Measurements from ENCODE around the gene PARD6A.

The PARD6A gene

DNA sequence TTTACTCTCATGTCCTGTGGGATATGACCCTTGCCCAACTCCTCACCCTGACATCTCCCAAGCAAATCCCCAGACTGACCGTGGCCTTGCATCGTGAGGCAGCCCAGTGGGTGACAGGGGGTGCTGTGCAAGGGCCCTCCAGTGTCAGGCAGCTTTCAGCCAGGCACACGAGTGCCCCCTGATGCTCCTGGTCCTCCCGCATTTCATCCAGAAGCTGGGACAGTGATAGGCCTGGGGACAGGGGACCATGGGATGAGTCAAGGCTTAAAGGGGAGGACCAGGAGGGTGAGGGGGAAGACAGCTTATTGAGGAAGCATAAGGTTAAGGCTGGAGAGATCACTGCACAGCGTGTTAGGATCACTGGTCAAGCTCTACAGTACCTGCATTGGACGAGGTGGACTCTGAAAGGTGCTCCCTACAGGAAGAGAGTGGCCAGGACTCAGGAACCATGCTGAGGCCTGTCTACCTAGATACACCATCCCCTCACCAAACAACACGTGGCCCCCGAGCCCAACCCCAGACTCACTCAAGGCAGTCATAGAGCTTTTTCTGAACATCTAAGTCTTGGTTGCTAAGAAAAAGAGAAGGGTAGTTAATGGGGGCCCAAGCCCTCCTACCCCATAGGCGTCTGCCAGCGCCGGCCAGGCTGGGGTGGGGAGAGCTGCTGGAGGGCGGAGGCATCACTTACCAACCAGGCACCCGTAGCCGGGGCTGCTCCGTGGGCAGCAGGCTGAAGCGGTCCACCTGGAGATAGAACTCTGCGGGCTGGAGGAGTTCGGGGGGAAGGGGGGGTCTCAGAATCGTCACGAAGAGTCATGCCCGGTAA lies 1.7 kb upstream of the PARD6A start:
- peak overlapping the region; percentile 84 for H3K27ac ChIP-seq (replicated peaks)
- peak overlapping the region; percentile 95 for H3K4me3 ChIP-seq (replicated peaks; ENCODE audit: insufficient read depth, low read length)
- no peak for TF ChIP-seq SPI1 (IDR thresholded peaks at IDR 0.05; ENCODE audit: borderline replicate concordance, low read depth)
- no peak for TF ChIP-seq REST (IDR thresholded peaks at IDR 0.05; ENCODE audit: insufficient replicate concordance, low read depth)
- TF ChIP-seq POLR2AphosphoS5 (IDR thresholded peaks at IDR 0.05; ENCODE audit: low read depth) = no peak
- no peak for TF ChIP-seq GABPA (IDR thresholded peaks at IDR 0.05; ENCODE audit: low read depth)
- TF ChIP-seq, protein P1, sequence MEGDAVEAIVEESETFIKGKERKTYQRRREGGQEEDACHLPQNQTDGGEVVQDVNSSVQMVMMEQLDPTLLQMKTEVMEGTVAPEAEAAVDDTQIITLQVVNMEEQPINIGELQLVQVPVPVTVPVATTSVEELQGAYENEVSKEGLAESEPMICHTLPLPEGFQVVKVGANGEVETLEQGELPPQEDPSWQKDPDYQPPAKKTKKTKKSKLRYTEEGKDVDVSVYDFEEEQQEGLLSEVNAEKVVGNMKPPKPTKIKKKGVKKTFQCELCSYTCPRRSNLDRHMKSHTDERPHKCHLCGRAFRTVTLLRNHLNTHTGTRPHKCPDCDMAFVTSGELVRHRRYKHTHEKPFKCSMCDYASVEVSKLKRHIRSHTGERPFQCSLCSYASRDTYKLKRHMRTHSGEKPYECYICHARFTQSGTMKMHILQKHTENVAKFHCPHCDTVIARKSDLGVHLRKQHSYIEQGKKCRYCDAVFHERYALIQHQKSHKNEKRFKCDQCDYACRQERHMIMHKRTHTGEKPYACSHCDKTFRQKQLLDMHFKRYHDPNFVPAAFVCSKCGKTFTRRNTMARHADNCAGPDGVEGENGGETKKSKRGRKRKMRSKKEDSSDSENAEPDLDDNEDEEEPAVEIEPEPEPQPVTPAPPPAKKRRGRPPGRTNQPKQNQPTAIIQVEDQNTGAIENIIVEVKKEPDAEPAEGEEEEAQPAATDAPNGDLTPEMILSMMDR (IDR thresholded peaks at IDR 0.05; ENCODE audit: insufficient read depth, low read length) = no peak
- H3K27me3 ChIP-seq (ENCODE audit: insufficient read depth, poor library complexity, severe bottlenecking) = no peaks in the 10 kb centered on the region
- peak in 1 of 2 experiments; percentile 30 for DNase-seq (ENCODE audit: low read depth in 1 of 2, low spot score in 1 of 2)

- peak; percentile 83 to 86 for DNase-seq (ENCODE audit: low read depth in 1 of 2, low spot score in 1 of 2)
- H3K4me3 ChIP-seq (replicated peaks; ENCODE audit: insufficient read depth, low read length) = peak within 1 kb of the TSS; percentile 95
- peak within 1 kb of the TSS; percentile 84 for H3K27ac ChIP-seq (replicated peaks)
- H3K27me3 ChIP-seq (ENCODE audit: insufficient read depth, poor library complexity, severe bottlenecking) = no peaks in the 10 kb centered on the region
- no peak for TF ChIP-seq REST (IDR thresholded peaks at IDR 0.05; ENCODE audit: insufficient replicate concordance, low read depth)
- TF ChIP-seq GABPA (IDR thresholded peaks at IDR 0.05; ENCODE audit: low read depth) = no peak
- TF ChIP-seq, protein P1 (IDR thresholded peaks at IDR 0.05; ENCODE audit: insufficient read depth, low read length) = no peak
- peak; percentile 35; the same call in 1 of the 2 replicates for TF ChIP-seq SPI1 (IDR thresholded peaks at IDR 0.05; ENCODE audit: borderline replicate concordance, low read depth)
- TF ChIP-seq POLR2AphosphoS5 (IDR thresholded peaks at IDR 0.05; ENCODE audit: low read depth) = no peak
Observed at GRCh38 chr16:67659675-67660563, 841 bp upstream of the PARD6A start, which contains the start of gene ACD. TSS of gene ACD (minus strand) at chr16:67660260. CDS start at chr16:67660220, 40 bp downstream.

- DNase-seq (ENCODE audit: low read depth in 1 of 2, low spot score in 1 of 2) = no peak
- no peak overlapping the region for H3K27ac ChIP-seq (replicated peaks)
- peak overlapping the region; percentile 43 for H3K4me3 ChIP-seq (replicated peaks; ENCODE audit: insufficient read depth, low read length)
- no peaks in the 10 kb centered on the region for H3K27me3 ChIP-seq (ENCODE audit: insufficient read depth, poor library complexity, severe bottlenecking)
- TF ChIP-seq GABPA (IDR thresholded peaks at IDR 0.05; ENCODE audit: low read depth) (no peak), POLR2AphosphoS5 (IDR thresholded peaks at IDR 0.05; ENCODE audit: low read depth) (no peak), SPI1 (IDR thresholded peaks at IDR 0.05; ENCODE audit: borderline replicate concordance, low read depth) (no peak), REST (IDR thresholded peaks at IDR 0.05; ENCODE audit: insufficient replicate concordance, low read depth) (peak; percentile 90)
- TF ChIP-seq, protein P1 (IDR thresholded peaks at IDR 0.05; ENCODE audit: insufficient read depth, low read length) = no peak
Observed at GRCh38 chr16:67661101-67661761, 471 bp downstream of the PARD6A start.

Data from HL-60 (cell line).